ENCODE results near the gene C17orf50.

The C17orf50 gene

GRCh38 chr17:35717475-35717874 lies 43.2 kb upstream of the C17orf50 start:
- TF ChIP-seq, protein P1, sequence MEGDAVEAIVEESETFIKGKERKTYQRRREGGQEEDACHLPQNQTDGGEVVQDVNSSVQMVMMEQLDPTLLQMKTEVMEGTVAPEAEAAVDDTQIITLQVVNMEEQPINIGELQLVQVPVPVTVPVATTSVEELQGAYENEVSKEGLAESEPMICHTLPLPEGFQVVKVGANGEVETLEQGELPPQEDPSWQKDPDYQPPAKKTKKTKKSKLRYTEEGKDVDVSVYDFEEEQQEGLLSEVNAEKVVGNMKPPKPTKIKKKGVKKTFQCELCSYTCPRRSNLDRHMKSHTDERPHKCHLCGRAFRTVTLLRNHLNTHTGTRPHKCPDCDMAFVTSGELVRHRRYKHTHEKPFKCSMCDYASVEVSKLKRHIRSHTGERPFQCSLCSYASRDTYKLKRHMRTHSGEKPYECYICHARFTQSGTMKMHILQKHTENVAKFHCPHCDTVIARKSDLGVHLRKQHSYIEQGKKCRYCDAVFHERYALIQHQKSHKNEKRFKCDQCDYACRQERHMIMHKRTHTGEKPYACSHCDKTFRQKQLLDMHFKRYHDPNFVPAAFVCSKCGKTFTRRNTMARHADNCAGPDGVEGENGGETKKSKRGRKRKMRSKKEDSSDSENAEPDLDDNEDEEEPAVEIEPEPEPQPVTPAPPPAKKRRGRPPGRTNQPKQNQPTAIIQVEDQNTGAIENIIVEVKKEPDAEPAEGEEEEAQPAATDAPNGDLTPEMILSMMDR (IDR thresholded peaks at IDR 0.05; ENCODE audit: low read depth, low read length, missing control alignments) = no peak
- no peak for DNase-seq (ENCODE audit: low read depth)

GRCh38 chr17:35723735-35724134 lies 37.0 kb upstream of the C17orf50 start:
- no peak for DNase-seq (ENCODE audit: low read depth)
- H3K4me3 ChIP-seq (ENCODE audit: low read depth, low read length) = no peak overlapping the region
- TF ChIP-seq, protein P1 (IDR thresholded peaks at IDR 0.05; ENCODE audit: low read depth, low read length, missing control alignments) = no peak

More at GRCh38 chr17:35717475-35717874, 43.2 kb upstream of the C17orf50 start:
- no peak overlapping the region for H3K4me3 ChIP-seq (ENCODE audit: low read depth, low read length)

- no peak overlapping the region for H3K4me3 ChIP-seq (ENCODE audit: low read depth, low read length)
- no peak for DNase-seq (ENCODE audit: low read depth)
- TF ChIP-seq, protein P1 (IDR thresholded peaks at IDR 0.05; ENCODE audit: low read depth, low read length, missing control alignments) = no peak
Measured at GRCh38 chr17:35725058-35725457, 35.6 kb upstream of the C17orf50 start.

- TF ChIP-seq, protein P1 (IDR thresholded peaks at IDR 0.05; ENCODE audit: low read depth, low read length, missing control alignments) = no peak
- DNase-seq (ENCODE audit: low read depth) = no peak
- H3K4me3 ChIP-seq (ENCODE audit: low read depth, low read length) = no peak overlapping the region
Measured at GRCh38 chr17:35725802-35726126, 34.9 kb upstream of the C17orf50 start.

GRCh38 chr17:35726127-35726952 lies 34.3 kb upstream of the C17orf50 start:
- no peak for DNase-seq (ENCODE audit: low read depth)
- H3K4me3 ChIP-seq (ENCODE audit: low read depth, low read length) = no peak overlapping the region
- TF ChIP-seq, protein P1 (IDR thresholded peaks at IDR 0.05; ENCODE audit: low read depth, low read length, missing control alignments) = no peak

GRCh38 chr17:35726953-35727460 lies 33.7 kb upstream of the C17orf50 start:
- DNase-seq (ENCODE audit: low read depth) = no peak
- H3K4me3 ChIP-seq (ENCODE audit: low read depth, low read length) = no peak overlapping the region
- TF ChIP-seq, protein P1 (IDR thresholded peaks at IDR 0.05; ENCODE audit: low read depth, low read length, missing control alignments) = no peak

GRCh38 chr17:35727635-35728034 lies 33.1 kb upstream of the C17orf50 start:
- TF ChIP-seq, protein P1 (IDR thresholded peaks at IDR 0.05; ENCODE audit: low read depth, low read length, missing control alignments) = no peak
- no peak for DNase-seq (ENCODE audit: low read depth)
- no peak overlapping the region for H3K4me3 ChIP-seq (ENCODE audit: low read depth, low read length)

All from GM12864 (cell line).